Activated T-cell treated with anti-CD3 and anti-CD28 coated beads, Interleukin-2, amount 50 U/mL, for 24 hours (primary cell): ENCODE results near the gene HMCN1.

Experiments
- DNase-seq: peaks from one replicate; pipeline ENCODE4 v3.0.0-alpha.2; 2020
- H3K27ac Mint-ChIP-seq: 2 replicates; pipeline ENCODE4 v1.8.0; 2020; ENCODE audit warnings: mild to moderate bottlenecking, mixed read lengths
- H3K27me3 Mint-ChIP-seq: 2 replicates; pipeline ENCODE4 v1.8.0; 2020; ENCODE audit warnings: mixed read lengths
- H3K36me3 Mint-ChIP-seq: 2 replicates; pipeline ENCODE4 v1.8.0; 2020; ENCODE audit warnings: low read depth, mixed read lengths
- H3K4me1 Mint-ChIP-seq: 2 replicates; pipeline ENCODE4 v1.8.0; 2020; ENCODE audit warnings: low read depth, mixed read lengths
- H3K4me3 Mint-ChIP-seq: 2 replicates; pipeline ENCODE4 v1.8.0; 2020; ENCODE audit warnings: mild to moderate bottlenecking, moderate library complexity, mixed read lengths
- H3K9me3 Mint-ChIP-seq: 2 replicates; pipeline ENCODE4 v1.8.0; 2020; ENCODE audit warnings: mixed read lengths

The HMCN1 gene

GRCh38 chr1:186033847-186034271 lies 299.7 kb downstream of the HMCN1 start:
- no peak overlapping the region for H3K27ac Mint-ChIP-seq
- peaks cover 4% of the 10 kb centered on the region for H3K9me3 Mint-ChIP-seq
- DNase-seq = no peak
- H3K4me3 Mint-ChIP-seq = no peak overlapping the region
- no peaks in the 10 kb centered on the region for H3K27me3 Mint-ChIP-seq
- H3K36me3 Mint-ChIP-seq = no peaks in the 10 kb centered on the region
- no peaks in the 10 kb centered on the region for H3K4me1 Mint-ChIP-seq

GRCh38 chr1:186042230-186042629 lies 308.0 kb downstream of the HMCN1 start:
- DNase-seq = no peak
- H3K4me1 Mint-ChIP-seq = no peaks in the 10 kb centered on the region
- no peaks in the 10 kb centered on the region for H3K9me3 Mint-ChIP-seq
- no peak overlapping the region for H3K27ac Mint-ChIP-seq
- H3K27me3 Mint-ChIP-seq = no peaks in the 10 kb centered on the region
- no peaks in the 10 kb centered on the region for H3K36me3 Mint-ChIP-seq
- no peak overlapping the region for H3K4me3 Mint-ChIP-seq

GRCh38 chr1:186043296-186043695 lies 309.1 kb downstream of the HMCN1 start:
- no peaks in the 10 kb centered on the region for H3K36me3 Mint-ChIP-seq
- H3K4me3 Mint-ChIP-seq = no peak overlapping the region
- no peak for DNase-seq
- H3K27me3 Mint-ChIP-seq = no peaks in the 10 kb centered on the region
- H3K9me3 Mint-ChIP-seq = no peaks in the 10 kb centered on the region
- no peak overlapping the region for H3K27ac Mint-ChIP-seq
- no peaks in the 10 kb centered on the region for H3K4me1 Mint-ChIP-seq

- no peak overlapping the region for H3K27ac Mint-ChIP-seq
- no peaks in the 10 kb centered on the region for H3K9me3 Mint-ChIP-seq
- no peaks in the 10 kb centered on the region for H3K36me3 Mint-ChIP-seq
- H3K4me3 Mint-ChIP-seq = no peak overlapping the region
- no peaks in the 10 kb centered on the region for H3K4me1 Mint-ChIP-seq
- no peak for DNase-seq
- H3K27me3 Mint-ChIP-seq = no peaks in the 10 kb centered on the region
Observed at GRCh38 chr1:186044079-186044685, 310.0 kb downstream of the HMCN1 start.

GRCh38 chr1:186046437-186047211 lies 312.4 kb downstream of the HMCN1 start:
- DNase-seq = no peak
- Mint-ChIP-seq H3K4me1 (peaks cover 5% of the 10 kb centered on the region), H3K9me3 (no peaks in the 10 kb centered on the region), H3K27me3 (no peaks in the 10 kb centered on the region), H3K36me3 (no peaks in the 10 kb centered on the region), H3K27ac (no peak overlapping the region), H3K4me3 (no peak overlapping the region)

GRCh38 chr1:186050360-186050759 lies 316.2 kb downstream of the HMCN1 start:
- Mint-ChIP-seq H3K9me3 (no peaks in the 10 kb centered on the region), H3K36me3 (no peaks in the 10 kb centered on the region), H3K4me1 (peaks cover 5% of the 10 kb centered on the region), H3K27me3 (no peaks in the 10 kb centered on the region), H3K4me3 (no peak overlapping the region), H3K27ac (no peak overlapping the region)
- DNase-seq = no peak

GRCh38 chr1:186054003-186054402 lies 319.8 kb downstream of the HMCN1 start:
- peaks cover 5% of the 10 kb centered on the region for H3K4me1 Mint-ChIP-seq
- H3K9me3 Mint-ChIP-seq = no peaks in the 10 kb centered on the region

GRCh38 chr1:186054932-186055331 lies 320.7 kb downstream of the HMCN1 start:
- H3K4me3 Mint-ChIP-seq = no peak overlapping the region
- H3K36me3 Mint-ChIP-seq = no peaks in the 10 kb centered on the region
- no peaks in the 10 kb centered on the region for H3K9me3 Mint-ChIP-seq
- H3K27me3 Mint-ChIP-seq = no peaks in the 10 kb centered on the region
- DNase-seq = no peak
- H3K4me1 Mint-ChIP-seq = peaks cover 5% of the 10 kb centered on the region
- no peak overlapping the region for H3K27ac Mint-ChIP-seq

More at GRCh38 chr1:186054003-186054402, 319.8 kb downstream of the HMCN1 start:
- no peaks in the 10 kb centered on the region for H3K27me3 Mint-ChIP-seq
- H3K36me3 Mint-ChIP-seq = no peaks in the 10 kb centered on the region
- no peak overlapping the region for H3K4me3 Mint-ChIP-seq
- no peak overlapping the region for H3K27ac Mint-ChIP-seq
- no peak for DNase-seq

GRCh38 chr1:186055846-186056245 lies 321.7 kb downstream of the HMCN1 start:
- Mint-ChIP-seq H3K9me3 (no peaks in the 10 kb centered on the region), H3K27me3 (no peaks in the 10 kb centered on the region), H3K4me1 (no peaks in the 10 kb centered on the region), H3K4me3 (no peak overlapping the region), H3K27ac (no peak overlapping the region), H3K36me3 (no peaks in the 10 kb centered on the region)
- no peak for DNase-seq

- Mint-ChIP-seq H3K36me3 (no peaks in the 10 kb centered on the region), H3K4me3 (no peak overlapping the region), H3K27ac (no peak overlapping the region), H3K4me1 (no peaks in the 10 kb centered on the region), H3K9me3 (no peaks in the 10 kb centered on the region), H3K27me3 (no peaks in the 10 kb centered on the region)
- no peak for DNase-seq
Observed at GRCh38 chr1:186057086-186057485, 322.9 kb downstream of the HMCN1 start.

GRCh38 chr1:186059311-186059710 lies 325.1 kb downstream of the HMCN1 start:
- peaks cover 2% of the 10 kb centered on the region for H3K27me3 Mint-ChIP-seq
- no peaks in the 10 kb centered on the region for H3K4me1 Mint-ChIP-seq
- H3K27ac Mint-ChIP-seq = no peak overlapping the region
- no peak for DNase-seq
- H3K36me3 Mint-ChIP-seq = no peaks in the 10 kb centered on the region
- H3K9me3 Mint-ChIP-seq = no peaks in the 10 kb centered on the region
- no peak overlapping the region for H3K4me3 Mint-ChIP-seq

- Mint-ChIP-seq H3K4me1 (no peaks in the 10 kb centered on the region), H3K27ac (no peak overlapping the region)
- DNase-seq = no peak
Observed at GRCh38 chr1:186059752-186060151, 325.6 kb downstream of the HMCN1 start.

GRCh38 chr1:186060226-186060625 lies 326.0 kb downstream of the HMCN1 start:
- H3K27ac Mint-ChIP-seq = no peak overlapping the region
- no peak for DNase-seq
- peaks cover 4% of the 10 kb centered on the region for H3K27me3 Mint-ChIP-seq
- H3K9me3 Mint-ChIP-seq = no peaks in the 10 kb centered on the region
- H3K36me3 Mint-ChIP-seq = no peaks in the 10 kb centered on the region
- H3K4me3 Mint-ChIP-seq = no peak overlapping the region
- no peaks in the 10 kb centered on the region for H3K4me1 Mint-ChIP-seq

More at GRCh38 chr1:186059752-186060151, 325.6 kb downstream of the HMCN1 start:
- Mint-ChIP-seq H3K36me3 (no peaks in the 10 kb centered on the region), H3K4me3 (no peak overlapping the region), H3K27me3 (peaks cover 2% of the 10 kb centered on the region), H3K9me3 (no peaks in the 10 kb centered on the region)

GRCh38 chr1:186063091-186063657 lies 329.0 kb downstream of the HMCN1 start:
- Mint-ChIP-seq H3K9me3 (no peaks in the 10 kb centered on the region), H3K27ac (no peak overlapping the region), H3K4me1 (no peaks in the 10 kb centered on the region), H3K4me3 (no peak overlapping the region), H3K27me3 (peaks cover 5% of the 10 kb centered on the region), H3K36me3 (no peaks in the 10 kb centered on the region)
- no peak for DNase-seq

- Mint-ChIP-seq H3K4me1 (no peaks in the 10 kb centered on the region), H3K9me3 (no peaks in the 10 kb centered on the region), H3K4me3 (no peak overlapping the region), H3K36me3 (no peaks in the 10 kb centered on the region), H3K27me3 (peaks cover 8% of the 10 kb centered on the region), H3K27ac (no peak overlapping the region)
- DNase-seq = no peak
Observed at GRCh38 chr1:186066411-186066810, 332.2 kb downstream of the HMCN1 start.
